Activated T-cell treated with anti-CD3 and anti-CD28 coated beads for 4 hours (primary cell): ENCODE data around the gene ALDOA.
"Not testable (repeated sequence)": the region's sequence is repeated elsewhere in the genome, so short reads cannot be mapped to it uniquely, and the experiment has no call there.

Experiments used
- DNase-seq: peaks from one replicate; pipeline ENCODE4 v3.0.0-alpha.2; 2020

Gene ALDOA

DNA sequence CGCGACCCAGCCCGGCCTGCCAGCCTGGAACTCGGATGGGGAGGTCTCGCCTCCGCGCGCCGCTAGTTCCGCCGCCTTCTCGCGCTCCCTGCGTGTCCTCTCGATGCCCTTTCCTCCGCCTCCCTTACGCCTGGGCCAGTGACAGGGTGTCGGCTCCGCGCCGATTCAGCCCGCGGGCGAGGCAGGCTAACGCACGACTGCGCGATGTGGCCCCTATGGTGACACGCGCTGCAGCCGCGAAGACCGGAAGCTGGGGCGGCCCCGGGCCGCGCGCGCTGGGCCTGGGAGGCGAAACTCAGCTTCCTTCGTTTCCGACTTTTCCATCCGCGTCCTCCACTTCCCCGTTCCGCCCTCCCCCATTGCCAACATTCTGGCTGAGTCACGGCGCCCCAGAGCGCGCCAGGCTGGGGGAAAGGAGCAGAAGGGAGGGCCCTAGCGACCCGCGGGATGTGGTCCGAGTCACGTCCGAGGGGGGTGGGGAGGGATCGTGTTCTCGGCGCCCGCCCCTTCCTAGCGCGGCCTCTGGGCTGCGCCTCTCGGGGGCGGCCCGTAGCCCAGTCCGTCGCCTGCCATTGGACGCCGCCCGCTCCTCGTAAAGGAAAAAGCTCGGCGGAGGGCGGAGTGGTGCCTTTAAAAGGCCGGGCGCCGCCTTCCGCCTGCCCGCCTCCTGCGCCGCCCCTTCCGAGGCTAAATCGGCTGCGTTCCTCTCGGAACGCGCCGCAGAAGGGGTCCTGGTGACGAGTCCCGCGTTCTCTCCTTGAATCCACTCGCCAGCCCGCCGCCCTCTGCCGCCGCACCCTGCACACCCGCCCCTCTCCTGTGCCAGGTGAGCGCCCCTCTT, at the start of gene ALDOA:
Gene ALDOA (plus strand): TSS at position 659 of the 841 bp plus-strand sequence. CDS start 1,138 bp downstream, outside the sequence.
- DNase-seq, result peak; percentile 91

DNA sequence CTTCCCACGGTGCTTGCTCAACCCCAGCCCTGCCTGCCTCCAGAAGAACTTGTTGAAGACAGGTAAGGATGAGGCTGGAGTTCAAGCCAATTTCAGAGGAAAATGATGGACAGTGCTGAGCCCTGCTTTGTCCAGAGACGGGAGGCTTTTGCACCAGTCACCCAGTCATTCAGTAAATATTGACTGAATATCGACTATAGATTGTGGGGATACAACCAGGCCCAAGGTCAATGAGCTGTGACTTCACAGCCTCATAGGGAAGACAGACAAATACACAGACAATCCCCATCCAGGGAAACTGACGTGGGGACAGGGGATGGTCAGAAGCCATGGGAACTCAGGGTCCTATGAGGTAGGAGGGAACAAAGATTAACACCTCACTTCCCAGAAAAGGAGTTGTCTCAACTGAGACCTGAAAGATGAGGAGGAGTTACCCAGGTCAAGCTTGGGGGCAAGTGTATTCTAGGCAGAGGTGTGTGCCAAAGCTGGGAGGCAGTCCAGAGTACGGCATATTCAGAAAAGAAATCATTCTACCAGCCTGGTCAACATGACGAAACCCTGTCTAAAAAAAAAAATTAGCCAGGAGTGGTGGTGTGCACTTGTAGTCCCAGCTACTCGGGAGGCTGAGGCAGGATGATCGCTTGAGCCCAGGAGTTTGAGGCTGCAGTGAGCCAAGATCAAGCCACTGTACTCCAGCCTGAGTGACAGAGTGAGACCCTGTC, 48.8 kb upstream of the ALDOA start:
- DNase-seq, result no peak

DNA sequence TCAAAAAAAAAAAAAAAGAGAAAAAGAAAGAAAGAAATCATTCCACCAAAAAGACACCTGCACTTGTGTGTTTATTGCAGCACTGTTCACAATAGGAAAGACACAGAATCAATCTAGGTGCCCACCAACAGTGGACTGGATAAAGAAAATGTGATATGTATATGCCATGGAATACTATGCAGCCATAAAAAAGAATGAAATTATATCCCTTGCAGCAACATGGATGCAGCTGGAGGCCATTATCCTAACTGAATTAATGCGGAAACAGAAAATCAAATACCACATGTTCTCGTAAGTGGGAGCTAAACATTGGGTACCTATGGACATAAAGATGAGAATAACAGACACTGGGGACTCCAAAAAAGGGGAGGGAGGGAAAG, 48.3 kb upstream of the ALDOA start:
- DNase-seq, result no peak

DNA sequence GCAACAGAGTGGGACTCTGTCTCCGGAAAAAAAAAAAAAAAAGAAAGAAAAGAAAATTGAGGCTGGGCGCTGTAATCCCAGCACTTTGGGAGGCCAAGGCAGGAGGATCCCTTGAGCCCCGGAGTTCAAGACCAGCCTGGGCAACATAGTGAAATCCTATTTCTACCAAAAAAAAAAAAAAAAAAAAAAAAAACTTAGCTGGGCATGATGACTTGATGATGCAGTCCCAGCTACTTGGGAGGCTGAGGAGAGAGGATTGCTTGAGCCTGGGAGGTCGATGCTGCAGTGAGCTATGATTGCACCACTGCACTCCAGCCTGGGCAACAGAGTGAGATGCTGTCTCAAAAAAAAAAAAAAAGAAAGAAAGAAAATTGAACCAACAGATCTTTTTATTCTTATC, 47.6 kb upstream of the ALDOA start:
- not testable (repeated sequence) for DNase-seq

DNA sequence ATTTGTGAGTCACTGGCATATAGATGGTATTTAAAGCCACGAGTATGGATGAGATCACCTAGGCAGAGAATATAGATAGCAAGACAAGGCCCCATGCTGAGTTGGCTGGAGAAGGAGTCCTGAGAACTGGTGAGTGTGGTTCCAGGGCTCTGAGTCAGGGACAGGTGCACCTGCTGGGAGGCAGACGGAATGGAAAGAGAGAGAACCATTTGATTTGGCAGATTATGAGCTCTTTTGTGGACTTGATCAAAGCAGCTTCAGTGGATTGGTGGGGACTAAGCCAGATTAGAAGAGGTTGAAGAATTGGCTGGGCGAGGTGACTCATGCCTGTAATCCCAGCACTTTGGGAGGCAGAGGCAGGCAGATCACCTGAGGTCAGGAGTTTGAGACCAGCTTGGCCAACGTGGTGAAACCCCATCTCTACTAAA, 46.8 kb upstream of the ALDOA start:
- no peak for DNase-seq

DNA sequence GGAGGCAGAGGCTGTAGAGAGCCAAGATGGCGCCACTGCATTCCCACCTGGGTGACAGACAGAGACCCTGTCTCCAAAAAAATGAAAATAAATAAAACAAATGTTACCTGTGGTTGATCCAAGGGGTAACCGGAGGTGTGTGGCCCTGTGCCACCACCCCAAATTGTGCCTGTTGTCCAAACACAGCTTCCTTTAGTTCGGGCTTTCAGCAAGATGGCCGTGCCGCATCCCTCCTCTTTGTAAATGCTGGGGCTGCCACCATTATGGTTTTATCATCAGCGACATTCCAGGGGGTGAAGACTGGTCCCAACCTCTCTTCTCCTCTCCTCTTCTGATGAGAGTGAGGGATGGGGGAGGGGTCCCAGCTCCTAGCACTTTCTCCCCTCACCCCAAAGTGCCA, 42.7 kb upstream of the ALDOA start, which contains the start of gene C16orf92:
Gene C16orf92 (plus strand): TSS at position 312 of the 400 bp plus-strand sequence. CDS start 143 bp downstream, outside the sequence.
- DNase-seq, result no peak

DNA sequence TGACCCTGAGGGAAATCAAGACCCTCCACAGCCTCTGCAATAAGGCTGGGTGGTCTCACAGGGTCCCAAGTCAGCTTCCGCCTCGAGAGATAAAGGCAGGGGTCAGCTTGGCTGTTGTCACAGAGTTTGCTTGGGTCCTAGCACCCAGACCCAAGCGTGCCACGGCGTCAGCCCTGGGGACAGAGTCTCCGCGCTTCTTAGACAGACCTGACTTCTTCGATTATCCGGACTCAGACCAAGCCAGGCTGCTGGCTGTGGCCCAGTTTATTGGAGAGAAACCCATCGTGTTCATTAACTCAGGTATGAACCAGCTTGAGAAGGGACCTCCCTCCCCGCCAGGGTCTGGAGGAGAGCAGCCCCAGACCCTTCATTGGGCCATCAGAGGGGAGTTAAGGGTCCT, 42.0 kb upstream of the ALDOA start:
- DNase-seq, result no peak

DNA sequence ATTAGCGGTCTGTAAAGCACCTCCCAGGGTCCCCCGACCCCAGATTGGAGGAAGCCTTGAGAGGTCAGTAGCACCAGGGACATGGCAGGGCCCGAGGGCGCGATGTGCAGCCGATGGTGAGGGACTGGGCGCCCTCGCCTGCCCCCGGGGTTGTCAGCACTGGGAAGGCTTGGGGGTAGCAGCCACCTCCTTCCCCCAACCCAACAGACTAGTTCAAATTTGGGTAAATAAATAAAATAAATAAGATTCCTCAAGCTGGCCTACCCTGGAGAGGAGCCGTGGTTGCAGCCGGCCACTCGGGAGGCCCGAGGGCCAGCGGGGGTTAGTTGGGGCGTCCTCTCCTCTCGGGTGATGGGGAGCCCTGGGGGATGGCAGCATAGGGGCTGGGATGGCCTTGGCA, 41.1 kb upstream of the ALDOA start:
- no peak for DNase-seq

DNA sequence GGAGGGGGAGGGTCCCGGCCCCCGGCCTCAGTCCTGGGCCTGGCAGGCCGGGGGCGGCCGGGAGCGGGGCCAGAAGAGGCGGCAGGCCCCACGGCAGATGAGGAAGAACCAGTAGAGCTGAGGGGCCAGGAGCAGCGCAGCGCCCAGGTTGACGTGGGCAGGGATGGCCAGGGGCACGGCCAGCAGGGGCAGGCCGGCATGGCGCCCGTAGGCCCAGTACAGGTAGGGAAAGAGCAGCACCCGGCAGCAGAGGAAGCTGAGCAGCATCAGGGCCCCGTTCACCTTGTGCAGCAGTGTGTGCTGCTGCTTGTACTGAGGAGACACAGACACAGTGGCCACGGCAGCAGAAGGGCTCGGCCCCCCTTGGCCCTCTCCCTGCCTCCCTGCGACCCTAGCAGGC, 40.4 kb upstream of the ALDOA start:
- DNase-seq, result no peak

DNA sequence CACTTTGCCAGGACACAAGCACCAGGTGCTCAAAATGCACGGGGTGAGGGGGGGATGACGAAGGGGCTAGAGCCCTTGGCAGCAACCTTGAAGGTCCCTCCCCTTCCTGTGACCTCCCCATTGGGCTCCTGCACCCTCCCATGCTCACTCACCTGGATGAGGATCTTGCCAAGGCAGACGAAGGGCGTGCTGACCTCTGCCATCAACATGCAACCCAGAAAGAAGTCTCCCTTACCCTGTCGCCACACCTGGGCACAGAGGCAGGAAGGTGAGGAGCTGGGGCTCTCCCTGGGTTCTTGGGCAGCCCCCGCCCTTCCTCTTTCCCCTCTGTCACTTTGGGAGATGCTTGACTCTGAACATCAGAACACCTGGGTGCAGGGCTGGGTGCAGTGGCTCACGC, 40.0 kb upstream of the ALDOA start:
- DNase-seq, result no peak

DNA sequence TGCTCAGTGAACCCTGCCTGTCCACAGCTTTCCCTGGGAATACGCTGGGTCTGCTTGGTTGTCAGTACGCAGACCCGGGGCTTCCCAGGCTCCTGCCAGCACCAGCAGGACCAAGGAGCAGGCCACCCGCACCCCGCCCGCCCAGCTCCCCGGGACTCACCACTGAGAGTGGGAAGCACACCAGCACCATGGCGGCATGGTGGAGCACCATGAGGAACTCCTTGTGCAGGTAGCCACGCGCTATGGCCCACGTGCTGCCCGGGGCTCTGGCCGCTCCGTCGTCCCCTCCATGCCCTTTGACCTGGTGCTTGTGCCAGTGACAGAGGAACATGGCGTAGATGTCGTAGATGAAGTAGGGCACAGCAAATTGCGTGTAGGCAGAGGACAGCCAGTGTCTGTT, 39.1 kb upstream of the ALDOA start:
- DNase-seq, result no peak

DNA sequence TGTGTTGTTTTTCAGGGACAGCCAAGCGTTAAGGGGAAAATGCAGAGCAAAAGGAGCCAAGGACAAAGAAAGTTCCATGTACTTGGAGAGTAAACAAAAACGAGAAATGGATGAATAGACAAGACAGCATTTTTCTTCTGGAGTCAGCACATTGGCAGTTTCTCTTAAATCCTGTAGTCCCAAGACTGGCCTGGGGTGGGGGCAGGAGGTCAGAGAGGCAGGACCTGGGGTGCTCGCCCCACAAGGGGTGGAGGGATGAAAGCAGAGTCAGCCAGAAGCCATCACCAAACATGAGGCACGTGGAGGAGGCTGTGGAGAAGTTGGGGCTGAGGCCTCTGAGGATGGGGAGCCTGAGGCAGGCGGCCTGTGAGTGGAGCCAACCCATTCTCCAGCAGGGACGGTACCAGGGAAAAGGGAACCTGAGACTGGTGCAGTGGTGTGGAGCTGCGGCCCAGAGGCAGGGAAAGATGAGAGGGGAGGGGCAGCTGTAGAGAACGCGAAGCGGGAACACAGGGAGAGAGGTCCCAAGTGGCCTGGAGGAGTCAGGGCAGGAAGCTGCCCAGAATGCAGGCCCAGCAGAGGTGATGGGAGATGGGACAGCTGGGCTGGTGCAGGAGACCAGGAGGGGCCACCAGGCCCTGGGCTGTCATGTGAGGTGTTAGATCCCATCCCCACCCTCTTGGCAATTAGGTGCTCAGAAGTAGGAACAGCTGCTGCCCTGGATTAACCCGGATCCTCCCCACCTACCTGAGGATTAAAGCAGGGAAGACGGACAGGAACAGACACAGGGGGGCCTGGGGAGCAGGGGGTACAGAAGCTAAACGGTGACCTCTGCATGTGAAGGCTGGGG, 37.7 kb upstream of the ALDOA start:
- DNase-seq, result no peak

DNA sequence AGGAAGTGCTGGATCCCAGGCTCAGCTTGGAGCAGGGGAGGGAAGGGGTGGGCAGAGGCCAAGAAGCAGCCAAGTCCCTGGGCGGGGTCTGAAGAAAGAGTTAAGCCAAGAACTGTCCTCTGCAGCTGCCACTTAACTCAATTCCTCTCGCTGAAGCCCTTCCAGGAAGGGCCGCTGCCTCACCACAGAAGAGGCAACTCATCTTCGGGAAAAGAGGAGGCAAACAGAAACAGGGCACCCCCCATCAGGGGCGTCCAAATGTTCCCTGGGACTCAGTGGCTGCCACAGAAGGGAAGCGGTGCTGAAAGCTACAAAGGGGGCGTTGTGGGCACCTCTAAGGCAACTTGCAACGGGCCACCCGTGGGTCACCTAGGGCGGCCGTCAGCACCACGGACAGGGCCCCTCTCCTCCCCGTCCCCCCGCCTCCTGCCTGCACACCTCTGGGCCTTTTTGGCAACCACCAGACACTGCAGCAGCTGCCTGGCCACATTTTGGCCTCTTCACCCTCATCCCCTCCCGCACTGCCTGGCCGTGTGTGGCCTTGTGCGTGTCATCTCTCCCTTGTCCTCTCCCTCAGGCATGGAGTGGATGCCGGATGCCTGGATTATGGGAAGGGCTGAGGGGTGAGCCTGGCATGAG, 37.0 kb upstream of the ALDOA start:
- DNase-seq, result no peak

DNA sequence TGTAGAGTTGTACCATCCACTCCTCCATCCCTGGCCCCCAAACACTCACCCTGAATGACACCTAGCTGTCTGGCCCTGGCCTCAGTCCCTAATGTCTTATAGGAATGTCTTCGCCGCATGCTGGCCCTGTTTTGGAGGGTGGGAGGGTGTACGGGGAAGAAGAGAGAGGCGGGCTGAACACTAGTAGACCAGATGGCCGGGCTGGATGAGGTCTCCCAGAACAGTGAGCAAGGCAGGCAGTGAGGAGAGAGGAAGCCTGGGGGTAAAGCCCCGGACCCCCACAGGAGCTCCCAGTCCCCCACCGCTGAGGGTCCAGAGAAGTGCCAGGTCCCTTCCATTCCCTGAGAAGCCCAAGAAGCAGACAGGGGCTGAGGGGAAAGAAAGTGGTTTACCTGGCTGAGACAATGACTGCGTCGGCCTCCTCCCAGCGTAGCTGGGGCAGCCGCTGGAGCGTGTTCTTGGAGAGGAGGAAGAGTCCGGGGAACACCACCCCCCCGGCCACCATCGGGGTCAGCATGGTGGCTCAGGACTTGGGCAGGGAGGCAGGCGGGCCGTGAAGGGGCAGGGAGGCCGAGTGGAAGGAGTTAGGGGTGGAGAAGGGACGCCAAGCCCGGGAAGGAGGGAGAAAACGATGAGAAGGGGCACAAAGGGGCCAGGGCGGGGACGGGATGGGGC, 35.4 kb upstream of the ALDOA start:
- DNase-seq, result no peak

DNA sequence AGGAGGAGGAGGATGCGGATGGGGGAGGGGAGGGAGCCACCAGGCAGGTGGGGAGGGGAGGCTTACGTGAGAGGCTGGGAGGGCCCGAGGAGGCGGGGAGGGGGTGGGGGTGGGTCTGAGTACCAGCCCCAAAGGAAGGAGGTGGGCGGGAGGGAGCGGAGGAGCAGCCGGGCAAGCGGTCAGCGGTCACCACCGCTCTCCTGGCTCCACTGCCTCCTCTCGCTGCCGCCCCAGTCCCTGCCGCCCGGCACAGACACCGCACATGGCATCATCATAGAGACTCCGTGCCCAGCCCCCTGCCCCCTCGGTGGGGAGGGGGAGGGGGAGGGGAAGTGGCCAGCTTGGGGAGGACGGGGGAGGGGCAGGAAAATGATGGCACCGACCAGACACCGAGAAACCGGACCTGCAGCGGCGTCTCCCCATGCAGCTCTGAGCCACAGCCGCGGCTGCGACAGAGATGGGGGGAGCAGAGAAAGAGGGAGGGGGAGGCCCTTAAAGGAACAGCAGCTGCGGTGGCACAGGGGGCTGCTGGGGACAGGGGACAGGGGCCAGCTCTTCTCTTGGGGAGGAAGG, 34.6 kb upstream of the ALDOA start, which contains the start of gene TLCD3B:
Gene TLCD3B (minus strand): TSS at position 431 of the 573 bp plus-strand sequence. CDS start 744 bp downstream, outside the sequence.
- no peak for DNase-seq

DNA sequence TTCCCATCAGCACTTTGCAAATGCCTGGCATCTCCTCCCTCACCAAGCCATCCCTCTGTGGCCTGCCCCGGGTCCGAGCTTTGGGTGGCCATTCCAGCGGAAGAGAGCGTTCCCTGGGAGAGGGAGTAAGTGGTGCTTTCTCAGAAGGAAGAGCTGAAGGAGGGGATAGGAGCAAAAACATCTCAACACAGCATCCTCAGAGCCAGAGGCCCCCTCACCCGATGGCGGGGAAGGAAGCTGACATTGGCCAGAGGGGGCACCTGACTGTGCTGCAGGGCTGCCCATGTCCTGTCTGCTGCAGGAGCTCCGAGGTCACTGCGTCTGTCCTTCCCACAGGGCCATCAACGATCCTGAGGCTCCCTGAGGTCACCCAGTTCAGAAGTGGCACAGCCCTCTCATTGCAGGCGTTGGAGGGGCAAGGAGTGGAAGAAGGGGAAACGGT, 34.1 kb upstream of the ALDOA start:
- no peak for DNase-seq

DNA sequence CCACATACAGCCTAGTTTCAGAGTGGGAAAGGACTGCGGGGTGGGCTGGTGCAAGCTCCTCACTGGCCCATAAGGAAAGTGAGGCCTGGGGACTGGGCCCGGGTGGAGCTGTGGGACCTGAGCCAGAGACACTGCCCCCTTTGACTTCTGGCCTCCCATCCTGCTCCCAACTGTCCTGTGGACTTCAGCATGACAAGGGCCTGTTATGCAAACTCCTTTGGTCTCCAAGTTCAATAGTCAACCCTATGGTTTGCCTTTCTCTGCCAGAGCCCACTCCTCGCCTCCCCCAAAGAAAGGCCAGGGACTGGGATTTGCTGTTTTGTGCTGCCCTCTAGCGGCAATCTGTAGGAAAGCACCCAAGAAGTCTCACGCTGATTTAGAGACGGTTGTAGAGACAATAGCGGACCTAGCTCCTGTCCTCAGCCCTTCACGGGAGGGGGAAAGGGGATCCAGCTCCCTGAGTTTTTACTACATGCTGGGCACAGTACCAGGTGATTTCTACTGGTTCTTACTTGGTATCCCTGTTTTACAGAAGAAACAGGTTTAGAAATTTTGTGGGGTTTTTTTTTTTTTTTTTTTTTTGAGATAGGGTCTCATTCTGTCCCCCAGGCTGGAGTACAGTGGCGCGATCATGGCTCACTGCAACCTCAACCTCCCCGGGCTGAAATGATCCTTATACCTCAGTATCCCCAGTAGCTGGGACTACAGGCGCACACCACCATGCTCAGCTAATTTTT, 33.3 kb upstream of the ALDOA start:
- peak; percentile 46 for DNase-seq

DNA sequence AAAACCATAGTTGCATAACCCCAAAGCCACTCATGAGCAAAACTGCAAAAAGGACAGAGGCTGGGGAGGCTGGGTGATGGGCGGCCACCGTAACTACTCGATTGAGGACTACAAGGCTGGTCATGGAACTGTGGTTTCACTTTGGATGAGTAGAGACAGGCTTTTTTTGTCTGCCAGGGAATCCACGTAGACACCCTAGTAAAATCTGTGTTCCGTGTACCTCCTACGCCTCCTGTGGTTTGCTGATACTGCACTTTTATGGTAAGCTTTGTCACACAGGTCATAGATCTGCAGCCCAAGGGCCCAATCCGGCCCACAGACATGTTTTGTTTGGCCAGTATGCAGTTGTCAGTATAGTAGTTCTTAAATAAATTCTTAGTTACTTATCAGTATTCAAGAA, 32.3 kb upstream of the ALDOA start:
- no peak for DNase-seq

DNA sequence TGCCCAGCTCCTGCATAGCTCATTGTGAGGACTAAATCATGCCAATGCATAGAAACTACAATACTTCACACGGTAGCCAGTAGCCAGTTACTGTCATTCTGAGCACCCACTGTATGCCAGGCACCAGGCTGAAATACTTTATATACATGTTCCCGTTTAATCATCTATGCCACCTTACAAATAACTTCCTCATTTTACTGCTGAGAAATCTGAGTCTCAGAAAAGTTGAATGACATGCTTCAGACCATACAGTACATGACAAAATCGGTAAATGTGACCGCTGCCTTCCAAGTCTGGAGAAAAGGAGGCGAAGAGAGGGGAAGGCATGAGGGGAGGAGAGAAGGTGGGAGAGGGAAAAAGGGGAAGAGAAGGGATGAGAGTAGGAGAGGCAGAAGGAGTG, 25.3 kb upstream of the ALDOA start:
- no peak for DNase-seq

DNA sequence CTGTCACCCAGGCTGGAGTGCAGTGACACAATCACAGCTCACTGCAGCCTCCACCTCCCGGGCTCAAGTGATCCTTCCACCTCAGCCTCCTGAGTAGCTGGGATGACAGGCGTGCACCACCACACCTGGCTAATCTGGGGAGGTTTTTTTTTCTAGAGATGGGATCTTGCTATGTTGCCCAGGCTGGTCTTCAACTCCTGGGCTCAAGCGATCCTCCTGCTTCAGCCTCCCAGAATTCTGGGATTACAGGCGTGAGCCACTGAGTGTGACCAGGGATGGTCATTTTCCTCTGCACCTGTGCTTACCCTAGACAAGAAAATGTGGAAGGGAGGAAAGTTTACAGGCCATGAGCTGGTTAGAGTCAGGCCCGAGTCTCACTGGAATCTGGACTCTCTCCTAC, 24.9 kb upstream of the ALDOA start:
- DNase-seq, result not testable (repeated sequence)

DNA sequence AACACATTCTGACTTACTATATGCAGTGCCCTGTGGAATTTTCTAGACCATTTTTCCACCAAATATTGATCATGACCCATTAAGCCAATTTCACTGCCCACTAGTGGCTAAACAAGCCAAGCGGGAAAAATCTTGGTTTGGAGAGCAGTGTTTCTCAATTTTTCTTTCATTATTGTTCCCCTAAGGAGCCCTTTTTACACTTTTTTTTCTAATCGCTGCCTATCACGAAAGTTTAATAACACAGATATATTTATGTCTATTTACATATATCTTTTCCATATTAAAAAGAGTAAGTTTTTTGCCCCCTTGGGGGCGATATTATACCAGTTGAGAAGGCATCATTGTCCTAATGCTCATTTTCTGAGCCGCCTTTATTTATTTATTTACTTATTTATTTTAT, 23.7 kb upstream of the ALDOA start:
- DNase-seq, result no peak
